Activated B cell treated with CpG ODN at 0.5 μM for 24 hours (primary cell): ENCODE measurements around the gene WIPF2. TPM values are rescaled to one million over a fixed set of nuclear protein-coding genes. Genes with fewer than 3 reads are reported as not detected.

Experiments
- ATAC-seq: fragments of 200-7000 bp; cut with Tn5 transposase; one replicate; pipeline ENCODE4 v1.10.0; 2021; ENCODE audit warnings: low read depth, mild to moderate bottlenecking, moderate library complexity
- CTCF ChIA-PET: fragments of 350-600 bp; sonication (Branson Sonifier 250); formaldehyde crosslinking; loops from one replicate; lab custom pipeline; 2021; ENCODE audit warnings: antibody characterized with exemption; lab: Charles Lee
- POLR2A ChIA-PET: fragments of 350-600 bp; sonication (Branson Sonifier 250); formaldehyde crosslinking; loops from one replicate; lab custom pipeline; 2021; ENCODE audit warnings: antibody characterized with exemption; lab: Charles Lee
- DNase-seq: peaks from one replicate; pipeline ENCODE4 v3.0.0; 2022
- H3K27ac Mint-ChIP-seq: one replicate; pipeline ENCODE4 v1.8.0; 2020; ENCODE audit warnings: mixed read lengths
- H3K27me3 Mint-ChIP-seq: one replicate; pipeline ENCODE4 v1.8.0; 2021; ENCODE audit warnings: mixed read lengths
- H3K36me3 Mint-ChIP-seq: one replicate; pipeline ENCODE4 v1.8.0; 2021; ENCODE audit warnings: low read depth, mixed read lengths
- H3K4me1 Mint-ChIP-seq: one replicate; pipeline ENCODE4 v1.8.0; 2021; ENCODE audit warnings: mixed read lengths
- H3K4me3 Mint-ChIP-seq: one replicate; pipeline ENCODE4 v1.8.0; 2020; ENCODE audit warnings: mild to moderate bottlenecking, mixed read lengths
- H3K9me3 Mint-ChIP-seq: one replicate; pipeline ENCODE4 v1.8.0; 2020; ENCODE audit warnings: mixed read lengths
- intact Hi-C: fragments of 100-400 bp; cut with micrococcal nuclease; formaldehyde crosslinking; loops from one replicate; pipeline ENCODE4 v1.15.1; 2024
- total RNA-seq: library from RNA; stranded (reverse); gene quantifications from 2 replicates; pipeline ENCODE4 v1.2.3, GENCODE V29; 2022
- TF ChIP-seq, protein P1 (sequence below): fragments of 200-600 bp; IDR thresholded peaks from one replicate; pipeline ENCODE4 v1.8.0; 2022; ENCODE audit warnings: antibody characterized with exemption, mild to moderate bottlenecking

WIPF2 gene
- total RNA-seq, 1 donor from 2014 or later = 32.9 TPM

DNA sequence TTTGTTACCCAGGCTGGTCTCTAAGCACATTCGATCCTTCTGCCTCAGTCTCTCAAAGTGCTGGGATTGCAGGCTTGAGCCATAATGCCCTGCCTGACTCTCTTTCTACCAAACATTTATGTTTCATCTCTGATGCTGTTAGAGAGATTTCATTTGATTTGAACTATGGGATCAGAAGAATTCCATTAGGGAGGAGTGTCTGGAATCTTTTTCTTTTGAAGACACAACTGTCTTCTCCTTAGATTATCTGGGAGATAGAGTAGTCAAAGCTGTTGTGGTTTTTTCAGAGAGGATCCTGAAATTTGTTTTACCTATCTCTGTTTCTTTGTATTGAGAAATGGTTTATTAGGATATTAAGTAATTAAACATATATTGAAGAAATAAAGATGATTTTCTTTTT is 29.4 kb downstream of the WIPF2 start:
- ChIA-PET POLR2A (no interaction called here), CTCF (no interaction called here)
- TF ChIP-seq, protein P1, sequence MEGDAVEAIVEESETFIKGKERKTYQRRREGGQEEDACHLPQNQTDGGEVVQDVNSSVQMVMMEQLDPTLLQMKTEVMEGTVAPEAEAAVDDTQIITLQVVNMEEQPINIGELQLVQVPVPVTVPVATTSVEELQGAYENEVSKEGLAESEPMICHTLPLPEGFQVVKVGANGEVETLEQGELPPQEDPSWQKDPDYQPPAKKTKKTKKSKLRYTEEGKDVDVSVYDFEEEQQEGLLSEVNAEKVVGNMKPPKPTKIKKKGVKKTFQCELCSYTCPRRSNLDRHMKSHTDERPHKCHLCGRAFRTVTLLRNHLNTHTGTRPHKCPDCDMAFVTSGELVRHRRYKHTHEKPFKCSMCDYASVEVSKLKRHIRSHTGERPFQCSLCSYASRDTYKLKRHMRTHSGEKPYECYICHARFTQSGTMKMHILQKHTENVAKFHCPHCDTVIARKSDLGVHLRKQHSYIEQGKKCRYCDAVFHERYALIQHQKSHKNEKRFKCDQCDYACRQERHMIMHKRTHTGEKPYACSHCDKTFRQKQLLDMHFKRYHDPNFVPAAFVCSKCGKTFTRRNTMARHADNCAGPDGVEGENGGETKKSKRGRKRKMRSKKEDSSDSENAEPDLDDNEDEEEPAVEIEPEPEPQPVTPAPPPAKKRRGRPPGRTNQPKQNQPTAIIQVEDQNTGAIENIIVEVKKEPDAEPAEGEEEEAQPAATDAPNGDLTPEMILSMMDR = no peak
- peaks cover 13% of the 10 kb centered on the region for H3K4me1 Mint-ChIP-seq
- no peaks in the 10 kb centered on the region for H3K9me3 Mint-ChIP-seq
- no peak overlapping the region for H3K4me3 Mint-ChIP-seq
- H3K27ac Mint-ChIP-seq = no peak overlapping the region
- DNase-seq (no peak), ATAC-seq (no peak)
- intact Hi-C loops = no loop called here
- H3K27me3 Mint-ChIP-seq = no peaks in the 10 kb centered on the region
- H3K36me3 Mint-ChIP-seq = peaks cover 26% of the 10 kb centered on the region

DNA sequence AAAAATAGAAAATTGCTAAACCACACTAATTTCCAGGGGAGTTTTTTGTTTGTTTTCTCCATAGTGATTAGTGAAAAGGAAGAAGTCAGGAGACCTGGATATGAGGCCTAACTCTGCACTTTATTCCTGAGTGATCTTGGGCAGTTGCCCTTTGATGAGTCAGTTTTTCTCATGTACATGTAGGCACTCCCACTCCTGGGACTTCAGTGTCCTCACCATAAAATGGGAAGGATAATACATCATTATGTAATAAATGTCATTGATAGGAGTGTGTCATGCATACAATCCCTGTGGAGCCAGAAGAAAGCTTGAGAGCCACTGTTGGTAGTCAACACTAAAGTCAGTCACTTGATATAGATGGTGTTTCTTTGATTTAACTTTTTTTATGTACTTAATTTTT is 32.5 kb downstream of the WIPF2 start:
- no peak overlapping the region for H3K4me3 Mint-ChIP-seq
- no peak overlapping the region for H3K27ac Mint-ChIP-seq
- intact Hi-C loops = no loop called here
- peaks cover 12% of the 10 kb centered on the region for H3K4me1 Mint-ChIP-seq
- peaks cover 17% of the 10 kb centered on the region for H3K36me3 Mint-ChIP-seq
- TF ChIP-seq, protein P1 = no peak
- ATAC-seq (no peak), DNase-seq (no peak)
- no peaks in the 10 kb centered on the region for H3K27me3 Mint-ChIP-seq
- ChIA-PET POLR2A (no interaction called here), CTCF (interaction anchor here (0.9 kb wide), 1 partner anchor 9 kb away, joined by 4 read pairs; no protein-coding TSS in a partner anchor)
- H3K9me3 Mint-ChIP-seq = no peaks in the 10 kb centered on the region

DNA sequence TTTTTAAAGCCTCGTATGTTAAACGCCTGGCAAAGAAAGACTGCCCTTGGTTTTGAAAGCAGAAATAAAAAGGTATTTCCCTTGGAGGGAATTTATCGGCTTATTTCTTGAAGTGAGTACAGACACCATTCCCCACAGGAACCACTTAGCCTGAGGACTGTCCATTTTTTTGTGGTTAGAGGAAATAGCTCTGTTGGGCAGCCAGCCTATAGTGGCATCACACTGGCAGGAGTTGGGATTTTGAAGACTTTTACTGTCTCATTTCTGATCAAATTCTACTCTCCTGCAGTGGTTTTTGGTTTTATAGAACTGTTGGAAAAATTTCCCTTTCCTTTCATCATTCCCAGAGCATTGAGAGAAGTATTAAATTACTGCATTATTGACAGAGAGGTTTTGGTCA is 34.5 kb downstream of the WIPF2 start:
- Mint-ChIP-seq H3K4me1 (peaks cover 10% of the 10 kb centered on the region), H3K27ac (no peak overlapping the region), H3K36me3 (peaks cover 32% of the 10 kb centered on the region), H3K27me3 (no peaks in the 10 kb centered on the region), H3K9me3 (no peaks in the 10 kb centered on the region), H3K4me3 (no peak overlapping the region)
- ChIA-PET CTCF (no interaction called here), POLR2A (interaction anchor here (0.6 kb wide), 1 partner anchor 42 kb away, joined by 3 read pairs; no protein-coding TSS in a partner anchor)
- DNase-seq = no peak
- ATAC-seq = no peak
- TF ChIP-seq, protein P1 = no peak
- intact Hi-C loops = no loop called here

DNA sequence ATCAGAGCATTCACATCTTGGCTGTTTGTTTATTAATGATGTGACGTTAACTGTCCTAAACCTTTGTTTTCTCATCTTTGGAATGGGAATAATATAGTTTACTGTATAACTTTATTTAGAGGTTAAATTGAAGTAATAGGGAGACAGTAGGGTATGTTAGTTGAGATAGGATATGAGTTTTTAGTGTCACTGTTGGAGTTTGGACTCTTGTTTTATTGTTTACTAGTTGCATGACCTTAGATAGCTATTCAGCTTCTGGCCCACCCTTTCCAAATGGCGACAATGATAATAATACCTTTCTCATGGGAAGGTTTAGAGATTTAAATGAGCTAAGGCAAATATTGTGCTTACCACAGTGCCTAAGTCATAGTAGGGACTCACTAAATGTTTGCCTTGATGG is 40.4 kb downstream of the WIPF2 start:
- Mint-ChIP-seq H3K36me3 (peaks cover 61% of the 10 kb centered on the region), H3K27ac (no peak overlapping the region), H3K27me3 (no peaks in the 10 kb centered on the region), H3K4me3 (no peak overlapping the region), H3K4me1 (no peaks in the 10 kb centered on the region), H3K9me3 (no peaks in the 10 kb centered on the region)
- ChIA-PET CTCF (no interaction called here), POLR2A (interaction anchor here (0.5 kb wide), 1 partner anchor 831 kb away, joined by 3 read pairs; no protein-coding TSS in a partner anchor)
- intact Hi-C loops = no loop called here
- ATAC-seq (no peak), DNase-seq (no peak)
- TF ChIP-seq, protein P1 = no peak

DNA sequence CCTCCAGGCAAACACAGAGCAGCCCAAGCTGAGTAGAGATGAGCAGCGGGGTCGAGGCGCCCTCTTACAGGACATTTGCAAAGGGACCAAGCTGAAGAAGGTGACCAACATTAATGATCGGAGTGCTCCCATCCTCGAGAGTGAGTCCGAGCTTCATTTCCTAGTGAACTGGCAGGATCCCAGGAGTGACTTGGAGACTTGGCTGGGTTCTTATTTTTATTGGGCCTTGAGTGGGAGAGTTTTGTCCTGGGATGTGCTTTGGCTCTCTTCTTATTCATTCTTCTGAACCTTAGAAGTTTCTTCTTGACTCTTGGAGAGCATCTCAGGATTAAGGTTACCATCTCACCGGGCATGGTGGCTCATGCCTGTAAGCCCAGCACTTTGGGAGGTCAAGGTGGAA is 41.4 kb downstream of the WIPF2 start:
- no peak for ATAC-seq
- no peak overlapping the region for H3K4me3 Mint-ChIP-seq
- peaks cover 61% of the 10 kb centered on the region for H3K36me3 Mint-ChIP-seq
- H3K9me3 Mint-ChIP-seq = no peaks in the 10 kb centered on the region
- H3K4me1 Mint-ChIP-seq = no peaks in the 10 kb centered on the region
- TF ChIP-seq, protein P1 = no peak
- DNase-seq = no peak
- CTCF ChIA-PET = no interaction called here
- H3K27me3 Mint-ChIP-seq = no peaks in the 10 kb centered on the region
- POLR2A ChIA-PET = no interaction called here
- intact Hi-C loops = no loop called here
- H3K27ac Mint-ChIP-seq = no peak overlapping the region
